ENCODE results near the gene PAK4. TPM values are rescaled to one million over a fixed set of nuclear protein-coding genes. Genes with fewer than 3 reads are reported as not detected.

Gene PAK4
- total and polyA plus RNA-seq, 2 of the 13 experiments (the other 11 are each of a cell fraction or from before 2014, with no cell fraction given), result 9.5 to 17.8 TPM

- TF ChIP-seq ZHX2 (IDR thresholded peaks at IDR 0.05; ENCODE audit: low read depth) (peak; percentile 59; the same call in 1 of the 2 replicates), ZHX2 (CRISPR knock-in tag; IDR thresholded peaks at IDR 0.05; ENCODE audit: borderline replicate concordance) (no peak), GTF3A (CRISPR knock-in tag; conservative IDR thresholded peaks at IDR 0.05) (no peak), RBFOX2 (IDR thresholded peaks at IDR 0.05; ENCODE audit: low read depth, low read length) (peak; percentile 95), ZSCAN9 (CRISPR knock-in tag; IDR thresholded peaks at IDR 0.05; ENCODE audit: borderline replicate concordance) (no peak), SAP130 (CRISPR knock-in tag; IDR thresholded peaks at IDR 0.05; ENCODE audit: low read depth) (peak; percentile 90), PBX2 (CRISPR knock-in tag; IDR thresholded peaks at IDR 0.05) (no peak), ZFX (CRISPR knock-in tag; IDR thresholded peaks at IDR 0.05; ENCODE audit: low read depth) (peak; percentile 78), KDM5A (IDR thresholded peaks at IDR 0.05; ENCODE audit: borderline replicate concordance, low read length) (peak; percentile 82; the same call in 1 of the 2 replicates), ZNF839 (CRISPR knock-in tag; IDR thresholded peaks at IDR 0.05; ENCODE audit: borderline replicate concordance) (peak; percentile 89; the same call in 1 of the 2 replicates), ZNF616 (CRISPR knock-in tag; IDR thresholded peaks at IDR 0.05; ENCODE audit: low read depth) (no peak), ZNF780A (CRISPR knock-in tag; IDR thresholded peaks at IDR 0.05) (no peak), MXI1 (IDR thresholded peaks at IDR 0.05; ENCODE audit: borderline replicate concordance, low read depth, low read length) (peak; percentile 91; the same call in 2 of the 3 replicates), THAP9 (CRISPR knock-in tag; IDR thresholded peaks at IDR 0.05; ENCODE audit: borderline replicate concordance) (peak; percentile 95), ZNF746 (CRISPR knock-in tag; IDR thresholded peaks at IDR 0.05) (peak; percentile 53; the same call in 1 of the 2 replicates), ZNF598 (CRISPR knock-in tag; IDR thresholded peaks at IDR 0.05; ENCODE audit: borderline replicate concordance) (0 out of 2 replicates have a peak, but pooled peaks have one; percentile 51), ZSCAN30 (CRISPR knock-in tag; IDR thresholded peaks at IDR 0.05) (no peak)
Measured at GRCh38 chr19:39125554-39126311, at the start of gene PAK4 (continued).

Measured in HepG2 (cell line).